CD4-positive, alpha-beta T cell treated with Interleukin-17A for 4 hours (primary cell): ENCODE data around the gene ACE.

Experiments
- DNase-seq: peaks from one replicate; pipeline ENCODE4 v3.0.0-alpha.2; 2020; ENCODE audit warnings: mixed read lengths

ACE gene

DNA sequence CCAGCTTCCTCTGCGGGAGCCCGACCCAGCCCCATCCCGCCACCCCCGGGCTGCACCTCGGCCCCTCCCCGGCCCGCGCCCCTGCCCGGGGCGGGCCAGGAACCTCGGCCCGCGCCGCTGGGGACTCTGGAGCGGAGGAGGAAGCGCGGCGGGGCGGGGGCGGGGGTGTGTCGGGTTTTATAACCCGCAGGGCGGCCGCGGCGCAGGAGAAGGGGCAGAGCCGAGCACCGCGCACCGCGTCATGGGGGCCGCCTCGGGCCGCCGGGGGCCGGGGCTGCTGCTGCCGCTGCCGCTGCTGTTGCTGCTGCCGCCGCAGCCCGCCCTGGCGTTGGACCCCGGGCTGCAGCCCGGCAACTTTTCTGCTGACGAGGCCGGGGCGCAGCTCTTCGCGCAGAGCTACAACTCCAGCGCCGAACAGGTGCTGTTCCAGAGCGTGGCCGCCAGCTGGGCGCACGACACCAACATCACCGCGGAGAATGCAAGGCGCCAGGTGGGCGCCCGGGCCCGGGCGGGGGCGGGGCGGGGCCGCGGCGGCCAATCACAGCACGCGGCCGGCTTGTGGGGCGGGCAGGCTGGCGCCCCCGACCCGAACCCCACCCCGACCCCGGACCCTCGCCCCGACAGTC lies at the start of gene ACE:
Gene ACE (plus strand): TSS at position 208 of the 626 bp plus-strand sequence. CDS start 34 bp downstream, at position 242.
- DNase-seq: peak; percentile 50

DNA sequence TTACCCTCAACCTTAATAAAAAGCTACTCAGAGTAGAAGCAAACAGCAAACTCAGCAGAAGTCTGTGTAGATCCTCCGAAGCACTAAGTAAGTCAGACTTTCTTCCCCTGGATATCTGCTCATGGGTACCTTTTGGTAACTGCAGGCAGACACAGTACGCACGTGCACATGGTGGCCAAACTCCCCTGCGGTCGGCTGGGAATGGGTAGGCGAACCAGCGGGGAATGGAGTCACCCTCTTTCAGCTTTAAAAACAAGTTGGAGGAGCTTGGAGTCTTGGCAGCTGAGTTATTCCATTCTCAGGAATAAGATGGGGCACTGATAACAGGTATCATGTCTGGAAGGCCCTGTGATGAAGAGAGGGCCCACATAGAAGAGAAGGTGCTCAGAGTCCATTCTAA lies 47.1 kb upstream of the ACE start:
- no peak for DNase-seq

DNA sequence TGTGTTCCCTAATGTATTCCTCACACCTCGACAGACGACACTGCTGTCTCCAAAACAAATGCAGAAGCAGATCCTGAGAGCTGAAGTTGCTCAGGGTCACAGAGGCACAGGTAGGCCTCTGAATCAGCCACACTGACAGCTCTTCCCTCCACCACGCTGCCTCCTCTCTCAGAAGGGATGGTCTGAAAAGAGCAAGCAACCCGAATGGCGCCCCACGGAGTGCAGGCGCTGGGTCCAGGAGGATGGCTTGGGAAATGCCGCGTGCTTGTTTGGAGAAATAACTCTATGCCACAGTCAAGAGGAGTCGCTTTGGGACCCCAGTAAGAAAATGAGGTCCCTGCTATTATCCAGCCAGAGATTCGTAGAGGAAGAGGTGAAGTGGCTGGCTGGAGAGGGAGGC lies 46.6 kb upstream of the ACE start:
- no peak for DNase-seq

DNA sequence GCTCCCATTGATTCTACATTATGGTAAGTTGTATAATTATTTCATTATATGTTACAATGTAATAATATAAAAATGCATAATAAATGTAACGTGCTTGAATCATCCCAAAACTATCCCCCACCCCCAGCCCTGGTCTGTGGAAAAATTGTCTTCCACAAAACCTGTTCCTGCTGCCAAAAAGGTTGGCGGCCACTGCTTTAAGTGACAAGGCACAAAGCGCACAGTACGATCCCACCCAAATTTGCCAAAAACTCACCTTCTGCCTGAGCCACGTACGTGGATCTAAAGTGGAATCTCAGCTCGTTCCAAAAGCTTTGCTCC lies 45.3 kb upstream of the ACE start:
- no peak for DNase-seq

DNA sequence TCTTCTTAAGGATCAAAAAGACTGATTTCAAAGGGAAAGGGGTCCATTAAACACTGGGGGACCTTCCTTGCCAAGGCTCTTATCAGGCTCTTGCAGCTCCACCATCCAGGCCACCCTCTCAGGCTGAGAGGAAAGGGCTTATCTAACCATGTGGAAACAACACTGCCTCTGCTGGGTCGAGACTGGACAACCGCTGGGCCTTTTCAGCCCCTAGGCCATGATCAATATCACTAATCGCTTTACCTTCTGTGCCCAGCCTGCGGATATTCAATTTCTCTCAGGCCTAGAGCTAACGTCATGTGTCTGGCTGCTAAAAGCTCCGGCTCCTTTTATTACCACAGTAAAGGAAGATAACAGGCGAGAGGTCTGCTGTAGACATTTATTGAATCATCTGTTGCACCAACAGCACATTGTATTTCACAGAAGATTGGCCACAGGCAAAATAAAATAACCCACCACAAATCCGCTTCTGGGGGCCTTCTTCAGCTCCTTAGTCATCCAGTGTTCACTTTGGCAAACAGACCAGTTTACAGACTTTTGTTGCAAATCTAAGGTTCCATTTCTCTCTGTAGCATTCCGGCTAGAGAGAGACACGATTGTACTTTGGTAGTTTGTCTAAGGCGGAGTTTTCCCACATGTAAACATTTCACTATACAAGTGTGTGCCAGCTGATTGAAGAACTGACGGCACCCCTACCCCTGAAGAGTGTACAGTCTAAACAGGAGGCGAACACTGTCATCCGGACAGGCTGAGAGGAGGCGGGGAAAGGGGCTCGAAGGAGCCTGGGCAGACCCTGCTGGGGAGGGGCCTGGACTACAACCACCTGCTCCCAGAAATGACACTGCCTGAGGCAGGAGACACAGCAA lies 44.7 kb upstream of the ACE start:
- no peak for DNase-seq

DNA sequence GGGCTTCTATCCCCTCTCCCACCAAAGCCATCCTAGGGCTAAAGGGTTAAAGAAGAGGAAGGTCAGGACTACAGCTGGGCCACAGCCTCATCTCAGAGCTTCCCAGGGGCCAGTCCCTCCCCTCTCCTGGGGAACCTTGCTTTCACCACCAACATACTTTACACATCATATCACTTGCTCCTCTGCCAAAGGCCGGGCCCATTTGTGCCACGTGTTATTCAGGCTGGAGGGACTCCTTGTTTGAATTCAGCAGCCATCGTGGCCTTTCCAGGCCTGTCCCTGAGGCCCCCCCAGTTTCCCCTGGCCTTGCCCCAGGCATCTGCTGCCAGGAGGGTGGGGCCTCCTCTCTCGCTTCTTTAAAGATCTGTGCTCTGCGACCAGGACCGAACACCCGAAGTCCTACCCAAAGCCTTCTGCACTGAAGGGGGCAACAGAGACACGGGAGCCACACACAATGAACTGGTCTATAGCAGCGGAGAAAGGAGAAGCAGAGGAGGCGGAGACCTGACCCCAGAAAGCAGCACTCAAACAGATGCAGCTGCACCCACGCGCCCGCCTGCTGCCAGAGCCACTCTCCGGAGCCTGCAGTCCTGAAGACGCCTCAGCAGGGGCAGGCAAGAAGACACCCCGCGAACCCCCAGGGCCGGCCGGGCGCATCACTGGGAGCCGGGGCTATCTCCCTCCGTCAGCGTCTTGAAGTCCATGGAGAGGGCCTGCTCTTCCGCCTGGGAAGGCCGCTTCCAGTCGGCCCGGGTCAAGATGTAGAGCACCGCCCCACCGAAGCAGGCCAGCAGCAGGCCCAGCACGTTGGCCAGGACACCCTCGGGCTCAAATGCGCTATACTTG lies 42.9 kb upstream of the ACE start:
- no peak for DNase-seq

DNA sequence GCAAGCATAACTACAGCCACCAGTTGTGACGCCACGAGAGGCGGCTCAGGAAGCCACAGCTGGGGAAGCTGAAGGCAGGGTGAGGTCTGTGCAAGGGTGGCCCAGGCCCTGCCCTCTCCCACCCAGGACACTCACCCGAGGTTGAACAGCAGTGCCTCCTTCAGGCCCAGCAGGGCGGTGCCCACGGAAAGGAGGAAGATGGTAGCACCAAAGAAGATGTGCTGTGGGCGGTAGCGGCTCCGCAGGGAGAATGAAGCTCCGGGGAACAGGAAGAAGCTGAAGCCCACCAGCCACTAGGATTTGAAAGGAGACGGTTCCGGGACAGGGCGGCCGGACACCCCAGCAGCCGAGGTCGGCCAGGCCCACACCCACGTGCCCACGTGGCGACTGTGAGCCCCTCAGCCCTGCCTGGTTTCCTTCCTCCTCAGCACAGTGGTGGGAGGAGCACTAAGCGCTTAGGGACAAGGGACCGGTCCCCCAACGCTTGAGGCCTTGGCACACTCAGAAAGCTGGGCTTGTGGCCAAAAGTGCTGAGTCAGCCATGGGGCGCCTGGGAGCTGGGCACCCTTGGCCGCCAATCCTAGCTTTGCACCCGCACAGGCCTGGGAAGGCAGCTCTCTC lies 41.8 kb upstream of the ACE start:
- peak; percentile 35 for DNase-seq

DNA sequence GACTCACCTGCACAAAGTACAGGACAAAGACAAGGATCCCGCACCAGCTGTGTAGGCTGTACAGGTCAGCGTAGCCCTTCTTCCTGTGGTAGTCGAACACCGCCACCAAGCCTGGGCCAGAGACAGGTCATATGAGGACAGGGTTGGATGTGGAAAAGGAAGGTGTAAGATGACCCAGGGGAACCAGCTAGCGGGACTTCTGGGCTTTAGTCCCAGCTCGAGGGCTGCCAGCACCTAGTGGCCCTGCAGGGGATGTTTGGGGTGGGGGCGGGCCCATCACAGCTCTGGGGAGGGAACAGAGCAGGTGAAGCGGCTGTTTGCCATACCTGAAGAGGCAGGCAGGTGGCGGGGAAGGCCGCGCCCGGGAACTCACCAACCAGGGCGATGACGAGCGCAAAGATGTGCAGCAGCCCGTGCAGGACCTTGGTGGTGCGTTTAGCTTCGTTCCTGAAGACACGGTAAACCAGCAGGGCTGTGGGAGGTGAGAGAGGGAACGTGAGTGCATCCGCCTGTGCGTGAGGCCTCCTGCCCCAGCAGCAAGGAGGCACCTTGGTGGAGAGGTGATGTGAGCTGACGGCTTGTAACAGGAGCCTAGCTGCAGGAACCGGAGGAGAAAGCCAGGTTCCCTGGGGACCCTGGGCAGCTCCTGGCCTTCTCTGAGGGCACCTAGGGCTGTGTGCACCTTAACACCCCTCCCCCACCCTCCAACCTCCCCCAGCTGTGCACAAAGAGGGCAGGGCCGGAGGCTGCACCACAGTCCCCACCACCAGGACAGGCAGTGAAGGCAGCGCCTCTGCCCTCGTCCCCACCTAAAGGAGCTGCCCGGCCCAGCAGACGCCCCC lies 41.0 kb upstream of the ACE start:
- DNase-seq: no peak

DNA sequence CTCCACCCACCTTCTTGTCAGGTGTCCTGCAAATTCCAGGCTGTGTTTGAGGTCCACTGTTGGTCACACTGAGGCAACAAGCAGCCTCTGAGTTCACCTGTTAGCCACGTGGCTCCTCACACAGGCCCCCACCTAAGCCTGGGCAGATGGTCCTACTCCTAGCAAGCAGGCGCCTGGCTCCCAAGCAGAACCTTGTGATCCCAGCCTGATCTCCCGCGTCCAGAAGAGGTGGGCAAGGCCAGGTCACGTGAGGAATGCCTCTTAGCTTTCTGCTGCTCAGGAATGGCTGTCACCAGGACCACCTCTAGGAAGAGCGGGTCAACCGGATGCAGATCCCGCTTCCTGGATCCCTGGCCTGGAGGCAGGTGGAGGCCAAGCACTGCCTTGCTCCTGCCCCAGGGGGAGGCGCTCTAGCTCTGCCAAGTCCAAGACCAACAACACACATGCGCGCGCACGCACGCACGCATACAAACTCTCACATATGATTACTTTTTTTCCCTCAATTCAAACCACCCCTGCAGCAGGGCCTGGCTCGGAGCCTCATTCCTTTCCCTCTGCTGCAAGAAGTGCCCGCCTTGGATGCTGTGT lies 40.2 kb upstream of the ACE start:
- DNase-seq: no peak

DNA sequence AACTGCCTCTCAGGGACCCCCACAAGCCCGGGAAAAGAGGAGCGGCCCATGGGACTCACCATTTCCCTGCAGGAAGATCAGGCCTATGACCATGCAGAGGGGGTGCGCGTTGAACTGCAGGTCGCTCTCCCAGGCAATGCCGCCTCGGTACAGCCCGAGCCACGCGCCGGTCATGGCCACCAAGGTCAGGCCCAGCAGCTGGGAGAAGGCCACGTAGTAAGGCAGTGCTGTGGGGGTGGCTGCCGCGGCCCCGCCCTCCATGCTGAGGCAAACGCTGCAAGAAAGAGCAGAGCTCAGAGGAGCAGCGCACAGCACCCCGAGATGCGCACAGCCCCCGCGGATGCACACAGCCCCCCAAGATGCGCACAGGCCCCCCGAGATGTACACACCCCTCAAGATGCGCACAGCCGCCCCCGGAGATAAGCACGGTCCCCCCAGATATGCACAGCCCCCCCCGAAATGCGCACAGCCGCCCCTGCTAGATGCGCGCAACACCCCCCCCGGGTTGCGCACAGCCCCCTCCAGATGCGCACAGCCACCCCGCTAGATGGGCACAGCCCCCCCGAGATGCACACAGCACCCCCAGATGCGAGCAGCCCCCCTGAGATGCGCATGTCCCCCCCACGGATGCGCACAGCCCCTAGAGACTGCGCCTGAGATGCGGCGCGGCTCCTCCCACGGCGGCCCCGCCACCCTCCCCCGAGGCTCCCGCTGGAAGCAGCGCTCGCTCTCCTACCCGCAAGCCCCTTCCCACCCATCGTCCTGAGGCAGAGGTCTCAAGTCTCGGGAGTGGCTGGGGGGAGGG lies 39.4 kb upstream of the ACE start:
- DNase-seq: no peak

DNA sequence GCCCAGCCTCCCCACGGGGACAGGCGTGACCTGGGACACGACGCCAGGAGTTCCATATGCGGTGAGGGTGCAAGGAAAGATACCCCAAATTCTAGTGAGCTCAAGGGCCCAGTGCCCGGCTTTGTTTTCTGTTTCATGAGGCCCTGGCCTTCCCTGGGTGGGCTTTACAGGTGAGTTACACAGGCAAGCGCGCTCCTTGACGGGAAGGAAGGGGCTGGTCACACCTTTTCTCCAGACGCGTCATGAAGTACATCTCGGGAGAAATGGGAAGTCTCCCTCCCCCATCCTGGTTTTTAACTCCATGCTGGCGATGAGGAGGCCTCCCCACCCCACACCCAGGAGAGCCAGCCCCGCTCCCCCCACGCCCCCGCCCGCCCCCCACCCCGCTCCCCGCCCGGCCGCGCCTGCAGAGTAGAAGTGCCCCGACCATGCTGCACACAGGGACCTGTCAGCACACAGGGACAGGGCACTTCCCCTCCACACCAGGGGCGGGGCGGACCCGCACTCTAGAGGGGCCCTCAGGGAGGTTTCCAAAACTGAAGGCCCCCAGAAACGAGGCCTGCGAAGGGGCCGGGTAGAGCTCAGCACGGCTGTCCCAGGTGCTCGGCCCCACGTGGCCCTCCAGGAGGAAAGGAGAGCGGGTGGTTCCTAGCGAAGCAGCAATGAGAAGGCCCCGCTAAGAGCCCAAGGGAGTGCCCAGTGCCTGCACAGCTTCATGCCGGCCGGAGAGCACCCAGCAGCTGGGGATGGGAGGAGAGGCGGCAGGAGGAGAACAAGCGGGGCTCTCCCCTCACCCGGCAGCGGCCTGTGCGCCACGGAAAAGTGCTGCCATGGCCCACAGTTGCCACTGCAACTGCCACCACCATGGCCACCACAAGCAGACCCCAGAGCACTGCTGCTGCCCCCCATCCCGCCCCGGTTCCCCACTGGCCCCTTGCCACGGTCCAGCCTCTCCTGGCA lies 38.5 kb upstream of the ACE start:
- DNase-seq: no peak

DNA sequence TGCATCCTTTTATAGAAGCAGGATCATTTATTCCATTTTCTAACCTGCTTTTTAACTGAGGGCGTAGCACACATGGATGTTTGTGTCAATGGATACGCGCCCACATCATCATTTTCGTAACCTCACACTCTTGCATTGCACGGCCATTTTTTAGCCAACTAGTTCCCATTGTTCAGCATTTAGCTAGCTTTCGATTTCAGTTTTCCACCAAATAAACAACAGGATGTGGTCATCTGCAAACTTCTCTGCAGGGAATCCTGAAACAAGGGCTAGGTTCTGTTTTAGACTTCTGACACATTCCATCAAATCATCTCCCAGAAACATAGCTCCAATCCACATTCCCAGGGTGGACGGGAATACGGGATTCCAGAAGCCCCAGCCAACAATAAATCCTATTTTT lies 37.2 kb upstream of the ACE start:
- DNase-seq: peak; percentile 28

DNA sequence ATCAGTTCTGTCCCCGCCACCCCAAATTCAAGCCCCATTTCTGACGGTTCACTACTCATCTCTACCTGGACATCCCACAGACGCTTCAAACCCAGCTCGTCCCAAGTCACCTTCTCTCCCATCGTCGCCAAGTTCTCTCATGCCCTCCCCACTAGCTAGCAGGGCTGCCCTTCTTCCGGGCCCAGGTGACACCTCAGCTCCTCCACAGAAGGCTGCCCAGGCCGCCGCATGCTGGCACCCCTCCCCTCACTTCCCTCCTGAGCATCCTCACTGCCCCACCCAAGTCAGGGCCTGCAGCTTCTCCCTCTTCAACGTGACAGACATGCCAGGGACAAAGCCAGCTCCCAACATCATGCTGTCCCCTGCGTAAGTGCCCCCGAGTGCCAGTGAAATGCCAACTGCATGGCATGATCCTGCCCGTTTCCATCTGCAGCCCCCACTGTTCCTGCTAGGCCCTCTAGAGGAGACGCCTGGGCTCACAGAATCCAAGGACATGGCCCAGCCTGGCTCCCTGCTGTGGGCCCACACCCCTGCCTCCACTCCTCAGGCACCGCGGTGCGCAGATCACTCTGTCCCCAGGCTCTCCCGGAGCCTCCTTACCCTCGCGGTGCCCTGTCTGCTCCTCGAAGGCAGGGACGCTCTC lies 36.6 kb upstream of the ACE start:
- DNase-seq: peak; percentile 65

DNA sequence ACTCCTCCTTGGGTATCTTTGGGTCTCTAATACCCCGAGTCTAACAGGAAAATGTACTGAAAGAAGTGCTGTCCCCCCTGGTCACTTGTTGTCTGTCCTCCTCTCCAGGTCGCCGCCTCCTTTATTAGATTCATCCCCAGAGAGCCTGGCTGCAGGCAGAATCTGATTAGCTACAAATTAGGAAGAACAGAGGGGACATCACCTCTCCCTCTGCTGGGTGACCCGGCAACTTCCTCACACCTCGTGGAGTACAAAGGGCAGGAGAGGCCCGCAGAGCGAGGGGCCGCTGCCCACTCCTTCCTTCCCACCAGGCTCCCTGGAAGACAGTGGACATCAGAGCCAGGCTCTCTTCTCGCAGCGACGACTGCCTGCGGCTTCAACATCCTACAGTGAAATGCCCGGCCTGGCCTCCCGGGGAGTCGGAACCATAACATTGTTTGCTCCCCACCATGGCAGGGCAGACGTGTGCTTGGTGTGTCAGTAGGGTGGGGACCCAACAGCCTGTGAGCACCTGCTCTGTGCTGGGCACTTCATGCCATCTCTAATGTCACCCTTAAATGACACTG lies 36.0 kb upstream of the ACE start:
- DNase-seq: no peak

DNA sequence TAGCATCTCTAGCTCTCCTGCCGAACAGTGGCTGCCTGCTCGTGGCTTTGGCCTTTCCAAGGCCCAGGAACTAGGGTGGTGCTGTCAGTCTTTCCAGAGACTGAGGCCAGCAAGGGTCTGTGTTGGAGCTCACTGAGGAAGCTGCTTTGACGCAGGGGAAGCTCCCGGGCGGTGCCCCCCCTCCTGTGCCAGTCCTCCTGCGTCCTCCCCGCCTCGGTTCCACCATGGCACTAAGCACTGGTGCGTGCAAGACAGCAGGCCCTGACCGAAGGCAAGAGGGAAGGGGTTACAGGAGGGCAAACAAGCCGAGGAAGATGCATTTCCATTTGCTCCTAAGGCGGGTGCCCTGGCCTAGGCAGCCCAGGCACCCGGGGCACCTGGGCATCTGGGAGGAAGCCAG lies 35.2 kb upstream of the ACE start:
- DNase-seq: no peak

DNA sequence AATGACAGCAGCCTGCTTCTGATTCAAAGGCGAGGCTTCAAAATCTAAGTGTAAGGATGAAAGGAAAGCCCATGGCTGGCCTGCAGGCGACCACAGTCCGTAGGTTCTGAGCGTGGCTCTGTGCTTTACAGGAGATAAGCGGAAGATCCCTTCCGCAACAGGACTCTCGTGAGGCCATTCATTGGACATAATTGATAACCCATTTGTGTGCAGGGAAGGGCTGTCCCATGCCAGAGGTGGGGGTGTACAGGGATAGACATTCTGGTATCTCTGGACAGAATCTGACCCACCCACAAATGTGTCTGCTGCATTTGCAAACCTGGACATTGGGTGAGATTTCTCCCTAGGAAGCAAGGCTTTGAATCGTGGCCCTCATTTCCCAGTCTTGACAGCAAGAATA lies 34.8 kb upstream of the ACE start:
- no peak for DNase-seq

DNA sequence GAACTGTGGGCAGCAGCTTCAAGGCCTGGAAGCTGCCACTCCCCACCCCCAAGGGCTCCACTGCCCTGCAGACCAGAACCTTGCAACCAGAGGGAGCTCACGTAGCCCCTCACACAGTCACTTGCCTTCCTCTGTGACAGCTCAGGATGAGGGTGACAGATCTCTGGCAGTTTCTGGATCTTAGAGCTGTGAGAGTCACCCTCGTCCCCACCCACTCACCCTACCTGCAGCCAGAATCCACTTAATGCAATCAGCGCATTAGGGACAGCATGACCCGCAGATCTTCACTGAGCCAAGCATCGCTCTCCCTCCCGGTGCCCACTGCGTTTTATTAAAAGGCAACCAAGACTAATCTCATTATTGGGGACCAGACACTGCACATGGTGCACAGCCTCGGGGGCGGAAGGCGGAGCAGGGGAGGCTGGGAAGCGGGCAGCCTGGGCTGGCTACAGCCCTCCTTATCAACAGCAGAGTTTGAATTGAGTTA lies 34.3 kb upstream of the ACE start:
- DNase-seq: no peak

DNA sequence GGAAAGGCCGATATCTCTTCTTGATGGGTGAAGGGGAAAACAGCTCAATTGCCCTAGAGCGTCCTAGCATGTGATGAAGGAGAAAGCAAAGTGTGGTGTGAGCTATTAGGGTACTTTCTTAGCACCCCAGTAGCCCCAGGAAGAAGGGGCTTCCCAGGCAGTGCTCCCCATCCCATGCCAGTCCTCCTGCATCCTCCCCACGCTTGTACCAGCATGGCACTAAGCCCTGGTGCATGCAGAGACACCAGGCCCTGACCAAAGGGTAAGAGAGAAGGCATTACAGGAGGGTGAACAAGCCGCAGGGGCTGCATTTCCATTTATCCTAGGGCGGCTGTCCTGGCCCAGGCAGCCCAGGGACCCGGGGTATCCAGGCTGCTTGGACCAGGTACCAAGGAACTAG lies 33.8 kb upstream of the ACE start:
- no peak for DNase-seq

DNA sequence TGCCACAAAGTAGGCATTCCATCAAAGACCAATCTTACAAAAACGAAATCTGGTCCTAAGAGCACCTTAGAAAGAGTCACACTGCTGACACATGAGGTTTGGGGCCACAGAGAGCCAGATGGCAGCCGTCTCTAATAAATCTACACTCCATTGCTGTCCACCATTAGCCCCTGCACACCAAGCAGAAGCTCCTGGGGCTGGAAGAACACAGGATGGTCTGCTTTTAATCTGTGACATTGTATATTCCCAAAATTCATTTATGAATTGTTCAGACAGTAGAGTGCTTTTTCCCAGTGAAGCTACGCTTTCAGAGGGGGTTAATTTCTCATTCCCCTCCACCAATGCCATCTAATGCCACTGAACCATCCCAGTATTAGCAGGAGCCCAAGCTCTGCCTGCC lies 32.4 kb upstream of the ACE start:
- no peak for DNase-seq
